ENCODE data around the gene DDX59.
"Not testable (repeated sequence)": the region's sequence is repeated elsewhere in the genome, so short reads cannot be mapped to it uniquely, and the experiment has no call there.

Gene DDX59

GRCh38 chr1:200630515-200630899 is 39.2 kb downstream of the DDX59 start:
- not testable (repeated sequence) for DNase-seq (ENCODE audit: low read depth in 2 of 2)

- DNase-seq (ENCODE audit: low read depth in 2 of 2): no peak
These were observed 39.7 kb downstream of the DDX59 start for GRCh38 chr1:200629876-200630514.

GRCh38 chr1:200628223-200628881 is 41.4 kb downstream of the DDX59 start:
- DNase-seq (ENCODE audit: low read depth in 2 of 2): peak; percentile 6 to 37

- no peak for DNase-seq (ENCODE audit: low read depth in 2 of 2)
These were observed 42.0 kb downstream of the DDX59 start for GRCh38 chr1:200627575-200628222.

- DNase-seq (ENCODE audit: low read depth in 2 of 2): no peak
These were observed 42.7 kb downstream of the DDX59 start for GRCh38 chr1:200626853-200627534.

- DNase-seq (ENCODE audit: low read depth in 2 of 2): no peak
These were observed 44.3 kb downstream of the DDX59 start for GRCh38 chr1:200625381-200625824.

- no peak for DNase-seq (ENCODE audit: low read depth in 2 of 2)
These were observed 44.9 kb downstream of the DDX59 start for GRCh38 chr1:200624679-200625335.

GRCh38 chr1:200620273-200621131 is 49.2 kb downstream of the DDX59 start, which contains the start of gene KIF14:
KIF14 (minus strand) TSS chr1:200620751; CDS start chr1:200618723, 2,028 bp downstream.
- peak; percentile 79 to 84 for DNase-seq (ENCODE audit: low read depth in 2 of 2)

- DNase-seq (ENCODE audit: low read depth in 2 of 2): no peak
These were observed 49.8 kb downstream of the DDX59 start for GRCh38 chr1:200619894-200620272.

- DNase-seq (ENCODE audit: low read depth in 2 of 2): no peak
These were observed 58.9 kb downstream of the DDX59 start for GRCh38 chr1:200610846-200611245.

GRCh38 chr1:200602632-200603031 is 67.1 kb downstream of the DDX59 start:
- no peak for DNase-seq (ENCODE audit: low read depth in 2 of 2)
